Measurements from ENCODE around the gene MMP3. TPM values are rescaled to one million over a fixed set of nuclear protein-coding genes. Genes with fewer than 3 reads are reported as not detected.

The MMP3 gene
- total RNA-seq, 2 experiments from 2014 or later = not detected

GRCh38 chr11:102842930-102843329, 479 bp downstream of the MMP3 start:
- H3K9me3 Mint-ChIP-seq = no peaks in the 10 kb centered on the region
- no peak for ATAC-seq (ENCODE audit: poor library complexity)

GRCh38 chr11:102840018-102840417, 3.4 kb downstream of the MMP3 start:
- Mint-ChIP-seq H3K27ac (no peak overlapping the region), H3K36me3 (ENCODE audit: low read depth) (no peaks in the 10 kb centered on the region), H3K4me3 (no peak overlapping the region), H3K9me3 (no peaks in the 10 kb centered on the region), H3K4me1 (ENCODE audit: low read depth) (no peaks in the 10 kb centered on the region), H3K27me3 (peaks cover 10% of the 10 kb centered on the region)
- POLR2A ChIA-PET = no interaction called here
- no peaks in the 10 kb centered on the region for H3K27me3 ChIP-seq (ENCODE audit: control insufficient read depth in 1 of 2, insufficient read depth in 2 of 2, low read length in 2 of 2)
- TF ChIP-seq CTCF (IDR thresholded peaks at IDR 0.05) = no peak
- H3K36me3 ChIP-seq (ENCODE audit: insufficient read depth, low read length) = no peaks in the 10 kb centered on the region
- H3K4me3 ChIP-seq (ENCODE audit: low read length) = no peak overlapping the region
- no peak for ATAC-seq (ENCODE audit: poor library complexity)
- H3K9me3 ChIP-seq (ENCODE audit: control insufficient read depth in 1 of 2, insufficient read depth in 1 of 2, low read length in 2 of 2) = no peaks in the 10 kb centered on the region
- CTCF ChIA-PET = no interaction called here
- H3K4me1 ChIP-seq (ENCODE audit: insufficient read depth, low read length) = no peaks in the 10 kb centered on the region
- DNase-seq = no peak
- intact Hi-C loops (cut with DNase I, micrococcal nuclease) = no loop called here
- H3K27ac ChIP-seq (ENCODE audit: low read depth in 1 of 2, low read length in 2 of 2) = no peak overlapping the region

More at GRCh38 chr11:102842930-102843329, 479 bp downstream of the MMP3 start:
- no peaks in the 10 kb centered on the region for H3K36me3 ChIP-seq (ENCODE audit: insufficient read depth, low read length)
- Mint-ChIP-seq H3K27me3 (peaks cover 14% of the 10 kb centered on the region), H3K36me3 (ENCODE audit: low read depth) (no peaks in the 10 kb centered on the region), H3K27ac (no peak overlapping the region), H3K4me1 (ENCODE audit: low read depth) (no peaks in the 10 kb centered on the region), H3K4me3 (no peak overlapping the region)
- intact Hi-C loops (cut with DNase I, micrococcal nuclease) = no loop called here
- ChIA-PET POLR2A (no interaction called here), CTCF (interaction anchor here (0.5 kb wide), 1 partner anchor 1049 kb away, joined by 3 read pairs; no protein-coding TSS in a partner anchor)
- no peaks in the 10 kb centered on the region for H3K9me3 ChIP-seq (ENCODE audit: control insufficient read depth in 1 of 2, insufficient read depth in 1 of 2, low read length in 2 of 2)
- H3K4me1 ChIP-seq (ENCODE audit: insufficient read depth, low read length) = no peaks in the 10 kb centered on the region
- peaks cover 0 to 8% of the 10 kb centered on the region in 2 experiments for H3K27me3 ChIP-seq (ENCODE audit: control insufficient read depth in 1 of 2, insufficient read depth in 2 of 2, low read length in 2 of 2)
- H3K27ac ChIP-seq (ENCODE audit: low read depth in 1 of 2, low read length in 2 of 2) = no peak overlapping the region
- no peak for TF ChIP-seq CTCF (IDR thresholded peaks at IDR 0.05)
- no peak overlapping the region for H3K4me3 ChIP-seq (ENCODE audit: low read length)
- DNase-seq = no peak

DNA sequence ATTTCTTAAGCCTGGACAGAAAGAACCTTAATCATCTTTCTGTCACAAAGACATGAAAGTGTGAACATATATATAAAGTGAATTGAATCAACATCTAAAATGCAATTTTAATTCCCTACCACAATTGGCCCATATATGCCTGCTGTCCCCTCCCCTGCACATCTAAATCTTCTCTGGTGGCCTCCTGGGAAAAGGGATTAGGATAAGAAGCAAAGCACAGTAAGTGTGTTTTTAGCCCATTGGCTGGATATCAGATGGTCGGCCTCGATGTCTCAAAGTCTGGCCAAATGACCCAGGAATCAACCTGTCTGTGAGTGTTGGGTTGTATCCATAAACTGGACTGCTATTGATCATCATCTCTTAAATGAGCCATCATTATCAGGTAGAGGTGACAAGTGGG, 5.8 kb downstream of the MMP3 start:
- Mint-ChIP-seq H3K27ac (no peak overlapping the region), H3K36me3 (ENCODE audit: low read depth) (no peaks in the 10 kb centered on the region), H3K9me3 (no peaks in the 10 kb centered on the region), H3K27me3 (peaks cover 10% of the 10 kb centered on the region), H3K4me1 (ENCODE audit: low read depth) (no peaks in the 10 kb centered on the region), H3K4me3 (no peak overlapping the region)
- no peaks in the 10 kb centered on the region for H3K9me3 ChIP-seq (ENCODE audit: control insufficient read depth in 1 of 2, insufficient read depth in 1 of 2, low read length in 2 of 2)
- ChIA-PET CTCF (no interaction called here), POLR2A (no interaction called here)
- intact Hi-C loops (cut with DNase I, micrococcal nuclease) = no loop called here
- H3K27me3 ChIP-seq (ENCODE audit: control insufficient read depth in 1 of 2, insufficient read depth in 2 of 2, low read length in 2 of 2) = no peaks in the 10 kb centered on the region
- ATAC-seq (ENCODE audit: poor library complexity) (no peak), DNase-seq (no peak)
- H3K36me3 ChIP-seq (ENCODE audit: insufficient read depth, low read length) = no peaks in the 10 kb centered on the region
- no peak for TF ChIP-seq CTCF (IDR thresholded peaks at IDR 0.05)
- H3K4me1 ChIP-seq (ENCODE audit: insufficient read depth, low read length) = no peaks in the 10 kb centered on the region
- no peak overlapping the region for H3K27ac ChIP-seq (ENCODE audit: low read depth in 1 of 2, low read length in 2 of 2)
- H3K4me3 ChIP-seq (ENCODE audit: low read length) = no peak overlapping the region

Measured in CD4-positive, alpha-beta T cell (primary cell).